A549 (cell line): ENCODE measurements around the gene MSI2. TPM values are rescaled to one million over a fixed set of nuclear protein-coding genes. Genes with fewer than 3 reads are reported as not detected.

Experiments
- ATAC-seq, 2 experiments: fragments of 200-7000 bp in 1 of 2; fragments of >200 bp in 1 of 2; cut with Nextera tagmentation in 1 of 2; cut with Tn5 transposase in 1 of 2; 3 replicates each; pipeline versions ENCODE4 v1.8.0 to v1.9.1; 2018 to 2020; ENCODE audit warnings: mild to moderate bottlenecking in 1 of 2, moderate library complexity in 1 of 2
- CTCF ChIA-PET: fragments of 300-600 bp; sonication (Branson Sonifier 250); formaldehyde crosslinking; extraction: SDS; loops from one replicate; lab custom pipeline; 2021; ENCODE audit warnings: antibody characterized with exemption, inconsistent platforms; lab: Yijun Ruan, JAX
- POLR2A ChIA-PET: fragments of 350-600 bp; formaldehyde crosslinking; extraction: SDS; loops from one replicate; lab custom pipeline; 2021; ENCODE audit warnings: antibody characterized with exemption, inconsistent platforms; lab: Yijun Ruan, JAX
- DNase-seq, 2 experiments: peaks; one replicate each; pipeline versions ENCODE4 v3.0.0 to v3.0.0-alpha.2; 2011 to 2016; ENCODE audit warnings: low read depth in 1 of 2, low spot score in 1 of 2
- FAIRE-seq: peaks from 2 replicates; lab custom pipeline; 2011; peaks lifted over from hg19 to GRCh38; lab: Jason Lieb, UNC
- H3K27ac ChIP-seq, 2 experiments: fragments of >200 bp; sonication (Bioruptor Twin); formaldehyde crosslinking; 3 replicates each; pipeline ENCODE4 v1.5.1; 2016 to 2017
- H3K4me1 ChIP-seq: fragments of >200 bp; sonication (Bioruptor Twin); formaldehyde crosslinking; 3 replicates; pipeline ENCODE4 v1.6.1; 2016
- H3K4me2 ChIP-seq: fragments of >200 bp; sonication (Bioruptor Twin); formaldehyde crosslinking; 3 replicates; pipeline ENCODE4 v1.6.1; 2016
- H3K4me3 ChIP-seq: fragments of >200 bp; sonication (Bioruptor Twin); formaldehyde crosslinking; 3 replicates; pipeline ENCODE4 v1.5.1; 2016
- H3K9me3 ChIP-seq: fragments of >200 bp; sonication (Bioruptor Twin); formaldehyde crosslinking; 3 replicates; pipeline ENCODE4 v1.6.1; 2016
- CBX2 ChIP-seq: fragments of 200-600 bp; sonication (generic); IDR thresholded peaks from 2 replicates; pipeline ENCODE4 v1.6.1; 2016; ENCODE audit warnings: low read depth, mild to moderate bottlenecking, borderline replicate concordance
- ESRRA ChIP-seq: fragments of 150-350 bp; IDR thresholded peaks from 2 replicates; pipeline ENCODE4 v1.6.1; 2014; ENCODE audit warnings: mild to moderate bottlenecking, low read length, borderline replicate concordance
- FOSB ChIP-seq: fragments of 250-450 bp; sonication (Bioruptor Pico); IDR thresholded peaks from 2 replicates; pipeline ENCODE4 v1.5.0; 2020; ENCODE audit warnings: mild to moderate bottlenecking, moderate library complexity
- GATA3 ChIP-seq: IDR thresholded peaks from 2 replicates; pipeline ENCODE4 v1.6.1; 2012; ENCODE audit warnings: borderline replicate concordance
- HOXA7 ChIP-seq: fragments of 250-450 bp; sonication (Bioruptor Pico); IDR thresholded peaks from 2 replicates; pipeline ENCODE4 v1.5.0; 2020; ENCODE audit warnings: mild to moderate bottlenecking, moderate library complexity
- JUN ChIP-seq, 2 experiments: fragments of >200 bp; sonication (Bioruptor Twin); formaldehyde crosslinking; IDR thresholded peaks; 2 replicates in 1 of 2; 3 replicates in 1 of 2; pipeline ENCODE4 v1.6.1; 2016 to 2017
- MAFK ChIP-seq: fragments of 450-650 bp; IDR thresholded peaks from 2 replicates; pipeline ENCODE4 v1.6.1; 2014; ENCODE audit not compliant: partially characterized antibody
- MYC ChIP-seq: IDR thresholded peaks from 2 replicates; pipeline ENCODE4 v1.6.1; 2012; ENCODE audit warnings: mild to moderate bottlenecking, inconsistent platforms, low read length, improper control_type of control experiment, borderline replicate concordance
- RAD21 ChIP-seq, 2 experiments: fragments of >200 bp in 1 of 2; sonication (Bioruptor Twin) in 1 of 2; formaldehyde crosslinking in 1 of 2; IDR thresholded peaks in 1 of 2; conservative IDR thresholded peaks in 1 of 2; 2 replicates in 1 of 2; 3 replicates in 1 of 2; pipeline ENCODE4 v1.6.1; 2012 to 2018; ENCODE audit warnings: inconsistent platforms in 1 of 2
- RARB ChIP-seq: fragments of 250-450 bp; sonication (Bioruptor Pico); IDR thresholded peaks from 2 replicates; pipeline ENCODE4 v1.8.0; 2021; ENCODE audit warnings: mild to moderate bottlenecking, moderate library complexity
- SMC3 ChIP-seq: fragments of >200 bp; sonication (Bioruptor Twin); formaldehyde crosslinking; IDR thresholded peaks from 3 replicates; pipeline ENCODE4 v1.6.1; 2018; ENCODE audit warnings: inconsistent platforms
- TFCP2L1 ChIP-seq: fragments of 250-450 bp; sonication (Bioruptor Pico); IDR thresholded peaks from 2 replicates; pipeline ENCODE4 v1.5.0; 2021; ENCODE audit warnings: mild to moderate bottlenecking
- ZFP36 ChIP-seq: fragments of 450-650 bp; IDR thresholded peaks from 2 replicates; pipeline ENCODE4 v1.6.1; 2014; ENCODE audit warnings: borderline replicate concordance; ENCODE audit not compliant: partially characterized antibody
- ZSCAN20 ChIP-seq: fragments of 250-450 bp; sonication (Bioruptor Pico); IDR thresholded peaks from 2 replicates; pipeline ENCODE4 v1.8.0; 2022; ENCODE audit warnings: mild to moderate bottlenecking, moderate library complexity
- WGBS: methylation state at CpG from one replicate; pipeline ENCODE4 v1.1.6; 2017; ENCODE audit errors: missing lambda C conversion rate; 5-methylcytosine and 5-hydroxymethylcytosine counted together
- polyA plus RNA-seq, 4 experiments: library from polyadenylated mRNA; depleted of rRNA in 3 of 4; stranded (reverse); fragments of >200 nt; fragmentation: RNase III in 1 of 4; extraction: RNeasy Plus Mini Kit Qiagen cat#74134 plus additional on column Dnase treatment in 1 of 4; gene quantifications; 2 replicates in 3 of 4; 3 replicates in 1 of 4; pipeline ENCODE4 v1.2.3, GENCODE V29; 2011 to 2017
- TF ChIP-seq, protein P1 (sequence below): fragments of >200 bp; sonication (Bioruptor Twin); formaldehyde crosslinking; IDR thresholded peaks from 3 replicates; pipeline ENCODE4 v1.5.1; 2016
- TF ChIP-seq, protein P2 (sequence below): fragments of >200 bp; sonication (Bioruptor Twin); formaldehyde crosslinking; IDR thresholded peaks from 2 replicates; pipeline ENCODE4 v1.6.1; 2016
- TF ChIP-seq, protein P3 (sequence below): fragments of 250-450 bp; sonication (Bioruptor Pico); IDR thresholded peaks from 2 replicates; pipeline ENCODE4 v1.5.0; 2021; ENCODE audit warnings: mild to moderate bottlenecking, moderate library complexity, borderline replicate concordance
- TF ChIP-seq, protein P4 (sequence below): fragments of 150-350 bp; IDR thresholded peaks from 2 replicates; pipeline ENCODE4 v1.6.1; 2014; ENCODE audit warnings: low read depth, mild to moderate bottlenecking, low read length
- TF ChIP-seq, protein P5 (sequence below): fragments of >200 bp; sonication (Bioruptor Twin); formaldehyde crosslinking; IDR thresholded peaks from 3 replicates; pipeline ENCODE4 v1.6.1; 2016

Gene MSI2
- polyA plus RNA-seq, 2 of the 4 experiments (the other 2 are of a cell fraction) = 43.6 to 44.4 TPM

DNA sequence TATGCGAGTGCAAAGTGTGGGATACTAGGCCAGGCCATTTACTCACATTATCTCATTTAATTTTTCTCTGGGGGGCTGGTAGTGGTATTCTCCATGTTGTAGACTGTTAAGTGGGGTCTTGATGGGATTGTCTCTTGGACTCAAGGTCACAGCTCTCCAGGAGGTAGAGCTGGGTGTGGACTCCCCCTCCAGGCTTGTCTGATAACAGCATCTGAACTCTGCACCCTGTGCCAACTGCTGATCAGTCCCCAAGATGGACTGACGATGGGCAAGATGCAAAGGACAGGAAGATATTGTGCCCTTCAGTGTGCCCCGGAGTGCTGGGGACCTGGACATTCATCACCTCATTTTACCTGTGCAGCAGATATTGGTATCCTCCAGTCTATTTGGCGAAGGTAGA lies 147.8 kb downstream of the MSI2 start:
- CTCF ChIA-PET = interaction anchor here (0.6 to 5.5 kb wide), 4 partner anchors 31 to 160 kb away, joined by 3 to 37 read pairs (median 4); no protein-coding TSS in a partner anchor
- TF ChIP-seq RAD21 (conservative IDR thresholded peaks at IDR 0.05 in 1 of 2, IDR thresholded peaks at IDR 0.05 in 1 of 2) (peak; percentile 60 to 66), SMC3 (peak; percentile 44; the same call in 1 of the 3 replicates), CBX2 (no peak)
- TF ChIP-seq, protein P1, sequence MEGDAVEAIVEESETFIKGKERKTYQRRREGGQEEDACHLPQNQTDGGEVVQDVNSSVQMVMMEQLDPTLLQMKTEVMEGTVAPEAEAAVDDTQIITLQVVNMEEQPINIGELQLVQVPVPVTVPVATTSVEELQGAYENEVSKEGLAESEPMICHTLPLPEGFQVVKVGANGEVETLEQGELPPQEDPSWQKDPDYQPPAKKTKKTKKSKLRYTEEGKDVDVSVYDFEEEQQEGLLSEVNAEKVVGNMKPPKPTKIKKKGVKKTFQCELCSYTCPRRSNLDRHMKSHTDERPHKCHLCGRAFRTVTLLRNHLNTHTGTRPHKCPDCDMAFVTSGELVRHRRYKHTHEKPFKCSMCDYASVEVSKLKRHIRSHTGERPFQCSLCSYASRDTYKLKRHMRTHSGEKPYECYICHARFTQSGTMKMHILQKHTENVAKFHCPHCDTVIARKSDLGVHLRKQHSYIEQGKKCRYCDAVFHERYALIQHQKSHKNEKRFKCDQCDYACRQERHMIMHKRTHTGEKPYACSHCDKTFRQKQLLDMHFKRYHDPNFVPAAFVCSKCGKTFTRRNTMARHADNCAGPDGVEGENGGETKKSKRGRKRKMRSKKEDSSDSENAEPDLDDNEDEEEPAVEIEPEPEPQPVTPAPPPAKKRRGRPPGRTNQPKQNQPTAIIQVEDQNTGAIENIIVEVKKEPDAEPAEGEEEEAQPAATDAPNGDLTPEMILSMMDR = peak; percentile 34; the same call in 2 of the 3 replicates
- Histone ChIP-seq H3K27ac (peak overlapping the region in 1 of 2 experiments; percentile 28; a peak in 2 of 6 replicates), H3K4me3 (no peak overlapping the region), H3K9me3 (no peaks in the 10 kb centered on the region), H3K4me1 (peaks cover 32% of the 10 kb centered on the region), H3K4me2 (no peak overlapping the region)
- ATAC-seq (peak in 1 of 2 experiments; percentile 74; a peak in 4 of 6 replicates), FAIRE-seq (no peak), DNase-seq (peak; percentile 28 to 33)
- POLR2A ChIA-PET = no interaction called here
- WGBS = 85% methylated on average over 4 of the region's 4 CpGs

DNA sequence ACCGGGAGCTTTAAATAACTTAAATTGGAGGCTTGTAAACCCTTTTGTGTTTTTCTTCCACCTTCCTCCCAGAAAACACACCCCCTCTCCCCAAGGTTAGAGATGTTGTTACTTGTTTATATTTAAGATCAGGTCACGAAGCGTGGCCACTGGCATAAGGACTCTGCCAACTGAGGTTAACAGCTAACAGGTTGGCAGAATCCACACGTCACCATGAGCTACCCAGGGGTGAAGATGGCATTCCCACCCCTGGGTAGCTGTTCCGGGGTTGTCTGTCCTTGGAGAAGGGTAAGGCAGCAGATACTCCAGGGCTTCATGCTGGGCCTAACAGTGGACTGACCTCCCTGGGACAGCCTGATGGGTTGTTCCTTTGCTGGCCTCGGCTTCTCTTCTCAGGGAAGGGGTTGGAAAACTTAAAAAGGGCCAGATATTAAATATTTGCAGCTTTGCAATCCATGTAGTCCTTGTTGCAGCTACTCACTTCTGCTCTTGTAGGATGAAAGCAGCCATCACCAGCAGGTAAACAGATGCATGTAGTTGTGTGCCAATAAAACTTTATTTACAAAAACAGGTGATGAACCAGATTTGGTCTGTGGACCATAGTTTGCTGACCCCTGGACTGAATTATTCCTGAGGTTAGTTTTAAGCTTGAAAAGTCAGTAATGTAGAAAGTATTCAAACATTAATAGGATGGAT lies 148.6 kb downstream of the MSI2 start:
- ATAC-seq = no peak
- Histone ChIP-seq H3K4me1 (peaks cover 29% of the 10 kb centered on the region), H3K27ac (no peak overlapping the region), H3K9me3 (no peaks in the 10 kb centered on the region)
- 89% methylated on average over 6 of the region's 6 CpGs for WGBS
- POLR2A ChIA-PET = no interaction called here
- no peak for FAIRE-seq
- TF ChIP-seq RARB (CRISPR knock-in tag) (no peak), FOSB (CRISPR knock-in tag) (no peak), CBX2 (no peak), SMC3 (no peak), ZSCAN20 (CRISPR knock-in tag) (no peak), MYC (no peak), ZFP36 (no peak), ESRRA (no peak), GATA3 (no peak), TFCP2L1 (no peak), JUN (IDR thresholded peaks at IDR 0.05) (no peak), MAFK (no peak), HOXA7 (CRISPR knock-in tag) (no peak)
- TF ChIP-seq, protein P2, sequence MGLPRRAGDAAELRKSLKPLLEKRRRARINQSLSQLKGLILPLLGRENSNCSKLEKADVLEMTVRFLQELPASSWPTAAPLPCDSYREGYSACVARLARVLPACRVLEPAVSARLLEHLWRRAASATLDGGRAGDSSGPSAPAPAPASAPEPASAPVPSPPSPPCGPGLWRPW = no peak
- TF ChIP-seq, protein P3, sequence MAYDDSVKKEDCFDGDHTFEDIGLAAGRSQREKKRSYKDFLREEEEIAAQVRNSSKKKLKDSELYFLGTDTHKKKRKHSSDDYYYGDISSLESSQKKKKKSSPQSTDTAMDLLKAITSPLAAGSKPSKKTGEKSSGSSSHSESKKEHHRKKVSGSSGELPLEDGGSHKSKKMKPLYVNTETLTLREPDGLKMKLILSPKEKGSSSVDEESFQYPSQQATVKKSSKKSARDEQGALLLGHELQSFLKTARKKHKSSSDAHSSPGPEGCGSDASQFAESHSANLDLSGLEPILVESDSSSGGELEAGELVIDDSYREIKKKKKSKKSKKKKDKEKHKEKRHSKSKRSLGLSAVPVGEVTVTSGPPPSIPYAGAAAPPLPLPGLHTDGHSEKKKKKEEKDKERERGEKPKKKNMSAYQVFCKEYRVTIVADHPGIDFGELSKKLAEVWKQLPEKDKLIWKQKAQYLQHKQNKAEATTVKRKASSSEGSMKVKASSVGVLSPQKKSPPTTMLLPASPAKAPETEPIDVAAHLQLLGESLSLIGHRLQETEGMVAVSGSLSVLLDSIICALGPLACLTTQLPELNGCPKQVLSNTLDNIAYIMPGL (CRISPR knock-in tag) = no peak
- TF ChIP-seq, protein P4, sequence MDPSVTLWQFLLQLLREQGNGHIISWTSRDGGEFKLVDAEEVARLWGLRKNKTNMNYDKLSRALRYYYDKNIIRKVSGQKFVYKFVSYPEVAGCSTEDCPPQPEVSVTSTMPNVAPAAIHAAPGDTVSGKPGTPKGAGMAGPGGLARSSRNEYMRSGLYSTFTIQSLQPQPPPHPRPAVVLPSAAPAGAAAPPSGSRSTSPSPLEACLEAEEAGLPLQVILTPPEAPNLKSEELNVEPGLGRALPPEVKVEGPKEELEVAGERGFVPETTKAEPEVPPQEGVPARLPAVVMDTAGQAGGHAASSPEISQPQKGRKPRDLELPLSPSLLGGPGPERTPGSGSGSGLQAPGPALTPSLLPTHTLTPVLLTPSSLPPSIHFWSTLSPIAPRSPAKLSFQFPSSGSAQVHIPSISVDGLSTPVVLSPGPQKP = no peak
- TF ChIP-seq, protein P5, sequence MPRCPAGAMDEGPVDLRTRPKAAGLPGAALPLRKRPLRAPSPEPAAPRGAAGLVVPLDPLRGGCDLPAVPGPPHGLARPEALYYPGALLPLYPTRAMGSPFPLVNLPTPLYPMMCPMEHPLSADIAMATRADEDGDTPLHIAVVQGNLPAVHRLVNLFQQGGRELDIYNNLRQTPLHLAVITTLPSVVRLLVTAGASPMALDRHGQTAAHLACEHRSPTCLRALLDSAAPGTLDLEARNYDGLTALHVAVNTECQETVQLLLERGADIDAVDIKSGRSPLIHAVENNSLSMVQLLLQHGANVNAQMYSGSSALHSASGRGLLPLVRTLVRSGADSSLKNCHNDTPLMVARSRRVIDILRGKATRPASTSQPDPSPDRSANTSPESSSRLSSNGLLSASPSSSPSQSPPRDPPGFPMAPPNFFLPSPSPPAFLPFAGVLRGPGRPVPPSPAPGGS = no peak
- TF ChIP-seq, all 56 proteins: peak for 0
- no peak overlapping the region for H3K4me3 ChIP-seq
- CTCF ChIA-PET = interaction anchor here (0.8 to 5.5 kb wide), 8 partner anchors 15 to 161 kb away, joined by 3 to 37 read pairs (median 3); no protein-coding TSS in a partner anchor
- no peak overlapping the region for H3K4me2 ChIP-seq
- no peak for DNase-seq
